C4-2B (cell line): ENCODE results near the gene SLC16A13.
"Not testable (repeated sequence)": the region's sequence is repeated elsewhere in the genome, so short reads cannot be mapped to it uniquely, and the experiment has no call there.

ENCODE experiments used
- H3K27ac ChIP-seq: fragments of 450-650 bp; 2 replicates; pipeline ENCODE4 v1.5.1; 2017
- ZFX ChIP-seq: fragments of 450-650 bp; IDR thresholded peaks from 2 replicates; pipeline ENCODE4 v1.6.1; 2017
- TF ChIP-seq, protein P1 (sequence below): fragments of 450-650 bp; conservative IDR thresholded peaks from 2 replicates; pipeline ENCODE4 v1.5.1; 2017; ENCODE audit warnings: mild to moderate bottlenecking

Gene SLC16A13

DNA sequence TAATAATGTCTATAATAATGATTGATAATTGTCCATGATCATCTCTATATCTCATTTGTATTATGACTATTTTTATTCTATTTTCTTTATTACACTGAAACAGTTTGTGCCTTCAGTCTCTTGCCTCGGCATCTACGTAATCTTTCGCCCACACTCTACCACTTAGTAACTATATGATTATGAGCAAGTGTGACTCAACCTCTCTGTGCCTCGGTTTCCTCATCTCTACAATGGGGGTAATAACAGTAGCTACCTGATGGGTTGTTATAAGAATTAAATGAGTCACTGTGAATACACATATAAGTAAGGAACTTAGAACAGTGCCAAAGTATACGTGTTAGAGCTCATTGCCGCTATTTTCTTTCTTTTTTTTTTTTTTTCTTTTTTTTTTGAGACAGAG, 11.8 kb downstream of the SLC16A13 start:
- TF ChIP-seq ZFX, result no peak
- TF ChIP-seq, protein P1, sequence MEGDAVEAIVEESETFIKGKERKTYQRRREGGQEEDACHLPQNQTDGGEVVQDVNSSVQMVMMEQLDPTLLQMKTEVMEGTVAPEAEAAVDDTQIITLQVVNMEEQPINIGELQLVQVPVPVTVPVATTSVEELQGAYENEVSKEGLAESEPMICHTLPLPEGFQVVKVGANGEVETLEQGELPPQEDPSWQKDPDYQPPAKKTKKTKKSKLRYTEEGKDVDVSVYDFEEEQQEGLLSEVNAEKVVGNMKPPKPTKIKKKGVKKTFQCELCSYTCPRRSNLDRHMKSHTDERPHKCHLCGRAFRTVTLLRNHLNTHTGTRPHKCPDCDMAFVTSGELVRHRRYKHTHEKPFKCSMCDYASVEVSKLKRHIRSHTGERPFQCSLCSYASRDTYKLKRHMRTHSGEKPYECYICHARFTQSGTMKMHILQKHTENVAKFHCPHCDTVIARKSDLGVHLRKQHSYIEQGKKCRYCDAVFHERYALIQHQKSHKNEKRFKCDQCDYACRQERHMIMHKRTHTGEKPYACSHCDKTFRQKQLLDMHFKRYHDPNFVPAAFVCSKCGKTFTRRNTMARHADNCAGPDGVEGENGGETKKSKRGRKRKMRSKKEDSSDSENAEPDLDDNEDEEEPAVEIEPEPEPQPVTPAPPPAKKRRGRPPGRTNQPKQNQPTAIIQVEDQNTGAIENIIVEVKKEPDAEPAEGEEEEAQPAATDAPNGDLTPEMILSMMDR, result no peak
- no peak overlapping the region; the same call in 1 of the 2 replicates for H3K27ac ChIP-seq

DNA sequence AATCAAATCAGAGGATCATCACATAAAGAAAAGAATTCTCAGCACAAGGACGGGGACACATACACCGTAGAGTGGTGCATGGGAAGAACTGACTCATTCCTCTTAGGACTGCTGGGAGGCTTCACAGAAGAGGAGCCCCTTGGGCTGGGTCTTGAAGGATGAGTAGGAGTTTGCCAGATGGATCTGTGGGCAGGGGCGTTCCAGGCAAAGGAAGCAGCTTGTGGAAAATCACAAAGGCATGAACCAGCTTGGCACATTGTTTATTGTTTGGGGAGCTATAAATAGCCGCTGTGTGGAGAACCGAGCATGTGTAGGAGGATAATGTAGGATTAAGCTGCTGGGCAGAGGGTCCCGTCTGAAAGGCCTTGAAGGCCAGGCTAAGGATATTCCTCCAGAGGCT, 13.2 kb downstream of the SLC16A13 start:
- H3K27ac ChIP-seq, result no peak overlapping the region
- no peak for TF ChIP-seq ZFX
- TF ChIP-seq, protein P1, result no peak

DNA sequence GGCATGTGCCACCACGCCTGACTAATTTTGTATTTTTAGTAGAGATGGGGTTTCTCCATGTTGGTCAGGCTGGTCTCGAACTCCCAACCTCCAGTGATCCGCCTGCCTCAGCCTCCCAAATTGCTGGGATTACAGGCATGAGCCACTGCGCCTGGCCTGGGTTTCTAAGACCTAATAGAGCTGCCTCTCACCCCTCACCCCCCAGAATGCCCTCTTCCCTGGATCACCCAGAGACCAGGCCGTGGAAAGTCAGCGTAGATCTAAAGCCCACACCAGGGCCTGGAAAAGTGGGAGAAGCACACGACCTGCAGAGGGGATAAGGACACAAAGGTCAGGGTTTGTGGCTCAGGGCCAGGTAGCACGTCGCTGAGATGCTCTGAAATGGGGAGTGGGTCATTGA, 14.8 kb downstream of the SLC16A13 start:
- H3K27ac ChIP-seq, result not testable (repeated sequence)

DNA sequence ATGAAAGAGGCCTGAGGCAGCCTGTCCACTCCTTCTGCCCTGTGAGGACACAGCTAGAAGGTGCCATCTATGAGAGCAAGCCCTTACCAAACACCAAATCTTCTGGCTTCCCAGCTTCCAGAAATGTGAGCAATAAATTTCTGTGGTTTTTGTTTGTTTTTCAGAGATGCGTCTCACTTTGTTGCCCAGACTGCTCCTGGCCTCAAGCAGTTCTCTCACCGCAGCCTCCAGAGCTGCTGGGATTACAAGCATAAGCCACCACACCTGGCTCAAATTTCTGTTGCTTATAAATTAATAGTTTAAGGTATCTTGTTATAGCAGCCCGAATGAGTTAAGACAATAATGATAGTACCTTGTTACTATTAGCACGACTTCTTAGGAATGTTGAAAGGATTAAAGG, 20.6 kb downstream of the SLC16A13 start:
- TF ChIP-seq, protein P1, result no peak
- TF ChIP-seq ZFX, result no peak
- no peak overlapping the region for H3K27ac ChIP-seq

DNA sequence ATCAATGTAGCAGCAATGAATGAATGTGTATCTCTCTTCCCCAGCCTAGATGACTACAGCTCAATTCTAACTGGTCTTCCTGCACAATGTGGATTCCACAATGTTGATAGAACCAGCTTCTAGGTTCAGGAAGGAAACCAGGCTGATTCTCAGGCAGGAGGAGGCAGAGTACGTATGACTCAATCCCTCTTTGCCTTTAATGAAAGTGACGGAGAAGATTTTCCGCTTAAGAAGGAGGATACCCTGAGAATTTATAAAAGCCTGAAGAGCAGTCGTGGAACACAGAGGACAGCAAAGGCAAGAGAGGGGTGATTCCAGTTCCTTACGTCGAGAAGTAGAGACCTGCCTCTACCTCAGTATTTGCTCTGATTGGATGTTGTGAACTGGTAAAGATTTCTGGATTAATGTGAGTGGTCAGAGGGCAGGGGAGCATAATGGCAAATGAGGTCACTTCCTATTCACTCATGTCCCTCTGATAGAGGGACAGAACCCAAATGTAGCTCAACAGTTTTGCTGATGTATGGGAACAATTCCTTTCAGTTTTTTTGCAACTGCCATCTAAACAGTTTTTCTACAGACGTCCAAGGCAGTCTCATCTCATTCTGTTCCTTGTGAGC, 23.1 kb downstream of the SLC16A13 start:
- TF ChIP-seq ZFX, result no peak
- TF ChIP-seq, protein P1, result no peak
- H3K27ac ChIP-seq, result no peak overlapping the region

DNA sequence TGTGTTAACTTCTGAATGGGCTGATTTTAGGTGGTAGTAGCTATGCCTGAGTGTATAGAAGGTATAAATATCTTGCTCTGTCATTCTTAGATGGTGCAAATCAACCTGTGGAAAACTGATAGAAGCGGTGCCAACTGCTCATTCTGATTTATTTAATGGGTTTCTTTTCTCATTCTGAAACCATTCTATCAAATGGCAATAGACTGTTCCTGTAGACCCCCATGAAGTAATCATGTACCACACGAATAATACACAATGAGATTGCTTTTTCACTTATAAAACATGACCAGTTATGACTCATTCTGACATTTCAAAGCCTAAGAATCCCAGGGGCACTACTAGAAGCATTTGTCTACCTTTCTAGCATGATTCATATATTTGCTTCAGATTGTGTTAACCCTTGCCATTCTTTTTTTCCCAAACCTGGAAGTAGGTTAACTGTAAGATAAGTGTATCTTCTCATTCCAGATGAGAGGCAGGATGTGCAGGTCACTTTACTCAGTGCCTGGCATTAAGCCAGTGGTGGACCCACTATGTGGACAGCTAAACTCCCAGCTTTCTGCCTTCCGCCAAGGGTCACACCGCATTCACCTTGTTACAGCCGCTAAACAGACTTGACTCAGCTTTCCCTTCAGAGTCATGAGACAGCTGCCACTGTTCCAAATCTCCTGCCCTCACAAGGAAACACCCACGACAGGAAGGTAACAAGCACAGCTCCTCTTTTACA, 24.5 kb downstream of the SLC16A13 start:
- H3K27ac ChIP-seq, result no peak overlapping the region
- TF ChIP-seq, protein P1, result no peak
- no peak for TF ChIP-seq ZFX

DNA sequence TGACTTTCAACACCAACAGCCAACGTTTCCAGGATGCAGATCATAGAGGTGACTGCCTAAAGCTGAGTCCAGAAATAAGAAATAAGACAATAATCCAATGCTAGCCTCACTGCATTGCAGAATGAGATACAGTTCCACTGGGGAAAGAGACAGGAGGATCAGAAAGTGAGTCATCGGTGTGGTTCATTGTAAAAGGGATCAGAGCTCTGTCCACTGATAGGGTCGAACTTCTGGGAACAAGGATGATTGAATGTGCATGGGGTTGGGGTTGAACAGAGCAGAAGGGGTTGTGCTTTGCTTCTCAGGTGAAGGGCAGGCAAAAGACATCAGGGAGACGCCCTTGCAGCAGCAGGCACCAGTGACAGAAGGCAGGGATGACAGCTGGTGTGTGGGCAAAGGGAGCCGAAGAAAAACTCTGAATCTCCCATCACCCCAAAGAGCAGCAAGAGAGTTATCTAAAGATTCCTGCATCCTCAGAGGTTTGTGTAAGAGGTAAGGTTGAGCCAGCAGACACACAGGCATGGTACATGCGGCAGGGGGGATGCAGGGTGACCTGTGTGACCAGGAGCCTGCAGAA, 27.8 kb downstream of the SLC16A13 start:
- TF ChIP-seq, protein P1, result no peak
- no peak for TF ChIP-seq ZFX
- H3K27ac ChIP-seq, result no peak overlapping the region
